ENCODE results near the gene CTSC. TPM values are rescaled to one million over a fixed set of nuclear protein-coding genes. Genes with fewer than 3 reads are reported as not detected.
"Not testable (repeated sequence)": the region's sequence is repeated elsewhere in the genome, so short reads cannot be mapped to it uniquely, and the experiment has no call there.

The CTSC gene
- total RNA-seq, 1 donor from 2014 or later, result 84.3 TPM

- no peaks in the 10 kb centered on the region for H3K27me3 Mint-ChIP-seq (ENCODE audit: low read depth)
- H3K36me3 Mint-ChIP-seq (ENCODE audit: low read depth), result peaks cover 9% of the 10 kb centered on the region
- H3K4me3 Mint-ChIP-seq, result no peak overlapping the region
- H3K27ac Mint-ChIP-seq (ENCODE audit: unreplicated experiment), result no peak overlapping the region
- TF ChIP-seq CTCF (conservative IDR thresholded peaks at IDR 0.05), result no peak
- peaks cover 8% of the 10 kb centered on the region for H3K9me3 Mint-ChIP-seq
- DNase-seq (ENCODE audit: low read depth, low spot score), result no peak
- H3K4me1 Mint-ChIP-seq, result no peaks in the 10 kb centered on the region
Observed at GRCh38 chr11:88250566-88251242, 86.8 kb downstream of the CTSC start.

GRCh38 chr11:88249706-88250105 is 87.8 kb downstream of the CTSC start:
- Mint-ChIP-seq H3K27ac (ENCODE audit: unreplicated experiment) (no peak overlapping the region), H3K27me3 (ENCODE audit: low read depth) (no peaks in the 10 kb centered on the region)
- TF ChIP-seq CTCF (conservative IDR thresholded peaks at IDR 0.05), result no peak

GRCh38 chr11:88246696-88247095 is 90.8 kb downstream of the CTSC start:
- no peak for TF ChIP-seq CTCF (conservative IDR thresholded peaks at IDR 0.05)
- no peak overlapping the region for H3K27ac Mint-ChIP-seq (ENCODE audit: unreplicated experiment)
- no peaks in the 10 kb centered on the region for H3K27me3 Mint-ChIP-seq (ENCODE audit: low read depth)
- no peak for DNase-seq (ENCODE audit: low read depth, low spot score)
- peaks cover 14% of the 10 kb centered on the region for H3K36me3 Mint-ChIP-seq (ENCODE audit: low read depth)
- H3K4me1 Mint-ChIP-seq, result no peaks in the 10 kb centered on the region
- H3K9me3 Mint-ChIP-seq, result peaks cover 6% of the 10 kb centered on the region
- no peak overlapping the region for H3K4me3 Mint-ChIP-seq

More at GRCh38 chr11:88249706-88250105, 87.8 kb downstream of the CTSC start:
- no peak for DNase-seq (ENCODE audit: low read depth, low spot score)
- H3K36me3 Mint-ChIP-seq (ENCODE audit: low read depth), result peaks cover 3% of the 10 kb centered on the region
- peaks cover 5% of the 10 kb centered on the region for H3K9me3 Mint-ChIP-seq
- H3K4me1 Mint-ChIP-seq, result no peaks in the 10 kb centered on the region
- H3K4me3 Mint-ChIP-seq, result no peak overlapping the region

GRCh38 chr11:88245576-88245975 is 92.0 kb downstream of the CTSC start:
- H3K27ac Mint-ChIP-seq (ENCODE audit: unreplicated experiment); H3K4me3 Mint-ChIP-seq; H3K9me3 Mint-ChIP-seq; H3K27me3 Mint-ChIP-seq (ENCODE audit: low read depth); DNase-seq (ENCODE audit: low read depth, low spot score); H3K4me1 Mint-ChIP-seq: not testable (repeated sequence)
- H3K36me3 Mint-ChIP-seq (ENCODE audit: low read depth), result peaks cover 16% of the 10 kb centered on the region

Other genes with a start within 250 kb of the CTSC start
- 3.6 and 4.7 TPM in 2 replicates for gene RAB38, start 162.3 kb downstream of the CTSC start, total RNA-seq